Fibroblast of lung (primary cell): ENCODE data around the gene DCAF5.

Experiments used
- CTCF ChIP-seq, 2 donors: IDR thresholded peaks in 1 of 2; conservative IDR thresholded peaks in 1 of 2; 1 replicate in 1 of 2; 2 replicates in 1 of 2; pipeline ENCODE4 v1.5.1; 2011 to 2012; ENCODE audit warnings: low read length in 2 of 2, control low read depth in 1 of 2, inconsistent platforms in 1 of 2, low read depth in 1 of 2, mild to moderate bottlenecking in 1 of 2
- EZH2 ChIP-seq: IDR thresholded peaks from 2 replicates; pipeline ENCODE4 v1.5.1; 2012; ENCODE audit warnings: low read length, control low read depth, mild to moderate bottlenecking; ENCODE audit errors: missing control alignments

- TF ChIP-seq CTCF (conservative IDR thresholded peaks at IDR 0.05 in 1 of 2, IDR thresholded peaks at IDR 0.05 in 1 of 2; ENCODE audit: low read depth in 1 of 2, low read length in 2 of 2) (peak; percentile 67 to 70), EZH2 (no peak)
Measured at GRCh38 chr14:69090187-69090789, 62.6 kb downstream of the DCAF5 start.
